Measurements from ENCODE around the gene DPP9.
"Not testable (repeated sequence)": the region's sequence is repeated elsewhere in the genome, so short reads cannot be mapped to it uniquely, and the experiment has no call there.

DNA sequence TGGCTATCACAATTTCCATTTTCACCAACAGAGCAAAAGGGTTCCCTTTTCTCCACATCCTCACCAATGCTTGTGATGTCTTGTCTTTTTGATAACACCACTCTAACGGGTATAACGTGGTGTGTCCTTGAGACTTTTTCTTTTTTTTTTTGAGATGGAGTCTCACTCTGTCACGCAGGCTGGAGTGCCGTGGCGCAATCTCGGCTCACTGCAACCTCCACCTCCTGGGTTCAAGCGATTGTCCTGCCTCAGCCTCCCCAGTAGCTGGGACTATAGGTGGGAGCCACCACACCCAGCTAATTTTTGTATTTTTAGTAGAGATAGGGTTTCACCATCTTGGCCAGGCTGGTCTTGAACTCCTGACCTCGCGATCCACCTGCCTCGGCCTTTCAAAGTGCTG lies 21.5 kb upstream of the DPP9 start:
- TF ChIP-seq, protein P1, sequence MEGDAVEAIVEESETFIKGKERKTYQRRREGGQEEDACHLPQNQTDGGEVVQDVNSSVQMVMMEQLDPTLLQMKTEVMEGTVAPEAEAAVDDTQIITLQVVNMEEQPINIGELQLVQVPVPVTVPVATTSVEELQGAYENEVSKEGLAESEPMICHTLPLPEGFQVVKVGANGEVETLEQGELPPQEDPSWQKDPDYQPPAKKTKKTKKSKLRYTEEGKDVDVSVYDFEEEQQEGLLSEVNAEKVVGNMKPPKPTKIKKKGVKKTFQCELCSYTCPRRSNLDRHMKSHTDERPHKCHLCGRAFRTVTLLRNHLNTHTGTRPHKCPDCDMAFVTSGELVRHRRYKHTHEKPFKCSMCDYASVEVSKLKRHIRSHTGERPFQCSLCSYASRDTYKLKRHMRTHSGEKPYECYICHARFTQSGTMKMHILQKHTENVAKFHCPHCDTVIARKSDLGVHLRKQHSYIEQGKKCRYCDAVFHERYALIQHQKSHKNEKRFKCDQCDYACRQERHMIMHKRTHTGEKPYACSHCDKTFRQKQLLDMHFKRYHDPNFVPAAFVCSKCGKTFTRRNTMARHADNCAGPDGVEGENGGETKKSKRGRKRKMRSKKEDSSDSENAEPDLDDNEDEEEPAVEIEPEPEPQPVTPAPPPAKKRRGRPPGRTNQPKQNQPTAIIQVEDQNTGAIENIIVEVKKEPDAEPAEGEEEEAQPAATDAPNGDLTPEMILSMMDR (conservative IDR thresholded peaks at IDR 0.05; ENCODE audit: low read depth, low read length): not testable (repeated sequence)
- TF ChIP-seq EZH2 (IDR thresholded peaks at IDR 0.05; ENCODE audit: low read length, unreplicated experiment): not testable (repeated sequence)
